Activated CD8-positive, alpha-beta T cell treated with anti-CD3 and anti-CD28 coated beads for 36 hours (primary cell): Measurements from ENCODE around the gene KAZN. TPM values are rescaled to one million over a fixed set of nuclear protein-coding genes. Genes with fewer than 3 reads are reported as not detected.

Source experiments
- ATAC-seq: fragments of 200-7000 bp; cut with Tn5 transposase; one replicate; pipeline ENCODE4 v1.10.0; 2021; ENCODE audit warnings: mild to moderate bottlenecking, moderate library complexity
- CTCF ChIA-PET: fragments of 350-600 bp; sonication (Branson Sonifier 250); formaldehyde crosslinking; loops from one replicate; lab custom pipeline; 2021; ENCODE audit warnings: antibody characterized with exemption; lab: Charles Lee
- POLR2A ChIA-PET: fragments of 350-600 bp; sonication (Branson Sonifier 250); formaldehyde crosslinking; loops from one replicate; lab custom pipeline; 2021; ENCODE audit warnings: antibody characterized with exemption; lab: Charles Lee
- DNase-seq: peaks from one replicate; pipeline ENCODE4 v3.0.0-alpha.2; 2020
- H3K27ac Mint-ChIP-seq: one replicate; pipeline ENCODE4 v1.8.0; 2021; ENCODE audit warnings: mild to moderate bottlenecking, mixed read lengths
- H3K27me3 Mint-ChIP-seq: one replicate; pipeline ENCODE4 v1.8.0; 2021; ENCODE audit warnings: mixed read lengths
- H3K36me3 Mint-ChIP-seq: one replicate; pipeline ENCODE4 v1.8.0; 2021; ENCODE audit warnings: low read depth, mixed read lengths
- H3K4me1 Mint-ChIP-seq: one replicate; pipeline ENCODE4 v1.8.0; 2021; ENCODE audit warnings: low read depth, mixed read lengths
- H3K4me3 Mint-ChIP-seq: one replicate; pipeline ENCODE4 v1.8.0; 2021; ENCODE audit warnings: mild to moderate bottlenecking, moderate library complexity, mixed read lengths
- H3K9me3 Mint-ChIP-seq: one replicate; pipeline ENCODE4 v1.8.0; 2021; ENCODE audit warnings: mixed read lengths
- intact Hi-C: fragments of 100-400 bp; cut with micrococcal nuclease; formaldehyde crosslinking; loops from one replicate; pipeline ENCODE4 v1.10.0; 2022
- total RNA-seq, 2 experiments: library from RNA; stranded (reverse); gene quantifications; one replicate each; pipeline ENCODE4 v1.2.3, GENCODE V29; 2021
- TF ChIP-seq, protein P1 (sequence below): fragments of 200-600 bp; IDR thresholded peaks from one replicate; pipeline ENCODE4 v1.8.0; 2022; ENCODE audit warnings: antibody characterized with exemption, mild to moderate bottlenecking

Gene KAZN
- total RNA-seq, 2 experiments from 2014 or later = 1.7 to 1.9 TPM

DNA sequence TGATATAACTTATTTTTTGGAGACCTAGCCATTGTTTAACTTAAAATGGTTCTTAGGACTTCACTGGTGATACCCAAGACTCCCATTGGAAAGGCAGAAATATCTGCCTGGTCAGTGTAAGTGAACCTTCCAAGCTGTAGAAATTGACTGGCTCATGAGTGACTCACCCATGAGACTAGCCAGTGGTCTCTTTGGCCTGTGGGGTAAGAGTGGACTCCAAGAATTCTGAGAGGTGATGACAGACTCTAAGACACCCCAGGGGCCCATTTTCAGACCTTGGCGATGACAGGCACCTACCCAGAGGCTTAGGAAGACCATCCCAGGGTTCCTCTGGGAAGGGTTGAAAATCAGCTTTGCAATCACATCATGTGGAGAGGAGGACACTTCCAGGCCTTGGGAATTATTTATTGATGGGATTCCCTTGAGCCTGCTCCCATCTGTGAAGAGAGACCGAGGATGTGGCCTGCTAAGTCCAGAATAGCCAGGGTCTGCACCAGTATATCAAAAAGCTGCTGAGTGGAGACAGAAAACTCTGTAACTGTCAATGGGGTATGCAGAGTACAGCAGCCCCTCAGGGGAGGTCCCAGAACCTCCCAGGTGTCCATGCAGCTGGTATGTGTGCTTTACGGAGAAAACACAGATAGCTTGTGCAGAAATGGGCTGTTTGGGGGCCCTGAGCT, 78.9 kb downstream of the KAZN start:
- Mint-ChIP-seq H3K9me3 (no peaks in the 10 kb centered on the region), H3K36me3 (no peaks in the 10 kb centered on the region), H3K4me3 (no peak overlapping the region), H3K4me1 (no peaks in the 10 kb centered on the region), H3K27ac (no peak overlapping the region), H3K27me3 (no peaks in the 10 kb centered on the region)
- CTCF ChIA-PET = no interaction called here
- ATAC-seq (no peak), DNase-seq (no peak)
- POLR2A ChIA-PET = no interaction called here
- TF ChIP-seq, protein P1, sequence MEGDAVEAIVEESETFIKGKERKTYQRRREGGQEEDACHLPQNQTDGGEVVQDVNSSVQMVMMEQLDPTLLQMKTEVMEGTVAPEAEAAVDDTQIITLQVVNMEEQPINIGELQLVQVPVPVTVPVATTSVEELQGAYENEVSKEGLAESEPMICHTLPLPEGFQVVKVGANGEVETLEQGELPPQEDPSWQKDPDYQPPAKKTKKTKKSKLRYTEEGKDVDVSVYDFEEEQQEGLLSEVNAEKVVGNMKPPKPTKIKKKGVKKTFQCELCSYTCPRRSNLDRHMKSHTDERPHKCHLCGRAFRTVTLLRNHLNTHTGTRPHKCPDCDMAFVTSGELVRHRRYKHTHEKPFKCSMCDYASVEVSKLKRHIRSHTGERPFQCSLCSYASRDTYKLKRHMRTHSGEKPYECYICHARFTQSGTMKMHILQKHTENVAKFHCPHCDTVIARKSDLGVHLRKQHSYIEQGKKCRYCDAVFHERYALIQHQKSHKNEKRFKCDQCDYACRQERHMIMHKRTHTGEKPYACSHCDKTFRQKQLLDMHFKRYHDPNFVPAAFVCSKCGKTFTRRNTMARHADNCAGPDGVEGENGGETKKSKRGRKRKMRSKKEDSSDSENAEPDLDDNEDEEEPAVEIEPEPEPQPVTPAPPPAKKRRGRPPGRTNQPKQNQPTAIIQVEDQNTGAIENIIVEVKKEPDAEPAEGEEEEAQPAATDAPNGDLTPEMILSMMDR = no peak
- intact Hi-C loops = no loop called here

- no peak for ATAC-seq
- ChIA-PET CTCF (no interaction called here), POLR2A (no interaction called here)
- H3K36me3 Mint-ChIP-seq = no peaks in the 10 kb centered on the region
- H3K27me3 Mint-ChIP-seq = no peaks in the 10 kb centered on the region
- no peak overlapping the region for H3K4me3 Mint-ChIP-seq
- DNase-seq = no peak
- no peaks in the 10 kb centered on the region for H3K9me3 Mint-ChIP-seq
- TF ChIP-seq, protein P1 = no peak
- H3K27ac Mint-ChIP-seq = no peak overlapping the region
- no peaks in the 10 kb centered on the region for H3K4me1 Mint-ChIP-seq
- intact Hi-C loops = no loop called here
These were observed 79.6 kb downstream of the KAZN start for GRCh38 chr1:14678011-14678638.

- H3K36me3 Mint-ChIP-seq = no peaks in the 10 kb centered on the region
- no peaks in the 10 kb centered on the region for H3K4me1 Mint-ChIP-seq
- TF ChIP-seq, protein P1 = no peak
- H3K27me3 Mint-ChIP-seq = no peaks in the 10 kb centered on the region
- ATAC-seq (no peak), DNase-seq (no peak)
- H3K27ac Mint-ChIP-seq = no peak overlapping the region
- ChIA-PET POLR2A (no interaction called here), CTCF (no interaction called here)
- intact Hi-C loops = no loop called here
- no peaks in the 10 kb centered on the region for H3K9me3 Mint-ChIP-seq
- H3K4me3 Mint-ChIP-seq = no peak overlapping the region
These were observed 80.7 kb downstream of the KAZN start for GRCh38 chr1:14679027-14679688.

GRCh38 chr1:14681182-14681581, 82.7 kb downstream of the KAZN start:
- intact Hi-C loops = no loop called here
- no peak for ATAC-seq
- H3K36me3 Mint-ChIP-seq = no peaks in the 10 kb centered on the region
- no peak for DNase-seq
- H3K27ac Mint-ChIP-seq = no peak overlapping the region
- H3K27me3 Mint-ChIP-seq = no peaks in the 10 kb centered on the region
- ChIA-PET CTCF (no interaction called here), POLR2A (no interaction called here)
- H3K9me3 Mint-ChIP-seq = no peaks in the 10 kb centered on the region
- H3K4me3 Mint-ChIP-seq = no peak overlapping the region
- TF ChIP-seq, protein P1 = no peak
- no peaks in the 10 kb centered on the region for H3K4me1 Mint-ChIP-seq

- TF ChIP-seq, protein P1 = no peak
- ChIA-PET CTCF (no interaction called here), POLR2A (no interaction called here)
- no peaks in the 10 kb centered on the region for H3K9me3 Mint-ChIP-seq
- DNase-seq (no peak), ATAC-seq (no peak)
- H3K4me1 Mint-ChIP-seq = no peaks in the 10 kb centered on the region
- H3K27me3 Mint-ChIP-seq = no peaks in the 10 kb centered on the region
- no peaks in the 10 kb centered on the region for H3K36me3 Mint-ChIP-seq
- intact Hi-C loops = no loop called here
- no peak overlapping the region for H3K4me3 Mint-ChIP-seq
- H3K27ac Mint-ChIP-seq = no peak overlapping the region
These were observed 84.6 kb downstream of the KAZN start for GRCh38 chr1:14682941-14683621.
